HepG2 (cell line): ENCODE data around the gene TMEM165. TPM values are rescaled to one million over a fixed set of nuclear protein-coding genes. Genes with fewer than 3 reads are reported as not detected.
A peak's percentile ranks its signal among the peaks of the same experiment; 100 is the strongest.

ENCODE experiments used
- ATAC-seq: fragments of 200-7000 bp; cut with Tn5 transposase; 3 replicates; pipeline ENCODE4 v1.9.1; 2020; ENCODE audit warnings: mild to moderate bottlenecking, moderate library complexity
- BruUV-seq: library from RNA; stranded (reverse); fragments of 400-500 nt; replicated peaks from 2 replicates; lab custom pipeline; 2021; lab: Mats Ljungman, UMichigan
- CTCF ChIA-PET: fragments of 300-600 bp; formaldehyde crosslinking; extraction: SDS; loops from one replicate; lab custom pipeline; 2021; ENCODE audit warnings: low total read pairs, inconsistent platforms, low intra/inter-chr PET ratio; lab: Yijun Ruan, JAX
- POLR2A ChIA-PET: fragments of 350-600 bp; sonication (Branson Sonifier 250); formaldehyde crosslinking; loops from one replicate; lab custom pipeline; 2020; ENCODE audit warnings: antibody characterized with exemption, inconsistent platforms; lab: Yijun Ruan, JAX
- DNase-seq: peaks from one replicate; pipeline ENCODE4 v3.0.0-alpha.2; 2015; ENCODE audit warnings: low spot score
- FAIRE-seq: peaks from 3 replicates; lab custom pipeline; 2011; peaks lifted over from hg19 to GRCh38; lab: Jason Lieb, UNC
- H2AFZ ChIP-seq: one replicate; pipeline ENCODE4 v1.6.1; 2011; ENCODE audit warnings: low read length, inconsistent platforms
- H3K27ac ChIP-seq: fragments of 300-600 bp; 3 replicates; pipeline ENCODE4 v1.8.0; 2011; ENCODE audit warnings: mixed run types, mild to moderate bottlenecking, mixed read lengths, low read length, inconsistent platforms; ENCODE audit not compliant: insufficient read depth; ENCODE audit errors: extremely low read length
- H3K27me3 ChIP-seq, 2 experiments: fragments of 200-600 bp in 1 of 2; 2 replicates in 1 of 2; 3 replicates in 1 of 2; pipeline versions ENCODE4 v1.6.0 to v1.8.0; 2011; ENCODE audit warnings: low read length in 2 of 2, mild to moderate bottlenecking in 2 of 2, moderate library complexity in 2 of 2, inconsistent platforms in 1 of 2; ENCODE audit not compliant: insufficient read depth in 2 of 2, control insufficient read depth in 1 of 2
- H3K36me3 ChIP-seq, 2 experiments: fragments of 200-600 bp in 1 of 2; replicated peaks in 1 of 2; 2 replicates in 1 of 2; 3 replicates in 1 of 2; pipeline versions ENCODE4 v1.5.1 to v1.8.0; 2011; ENCODE audit warnings: low read length in 2 of 2, inconsistent platforms in 1 of 2; ENCODE audit not compliant: insufficient read depth in 2 of 2, control insufficient read depth in 1 of 2
- H3K4me1 ChIP-seq: 2 replicates; pipeline ENCODE4 v1.5.1; 2012; ENCODE audit warnings: low read length, inconsistent platforms; ENCODE audit not compliant: insufficient read depth
- H3K4me2 ChIP-seq: 2 replicates; pipeline ENCODE4 v1.6.0; 2011; ENCODE audit warnings: low read depth, low read length, inconsistent platforms
- H3K4me3 ChIP-seq, 3 experiments: fragments of 200-600 bp in 1 of 3; sonication (generic), shearing (Covaris generic) in 1 of 3; replicated peaks in 1 of 3; 2 replicates each; pipeline ENCODE4 v1.5.1; 2011 to 2016; ENCODE audit warnings: low read length in 3 of 3, inconsistent platforms in 2 of 3, low read depth in 2 of 3, mild to moderate bottlenecking in 2 of 3, control low read depth in 1 of 3, mixed read lengths in 1 of 3; ENCODE audit not compliant: insufficient read depth in 1 of 3
- H3K79me2 ChIP-seq: one replicate; pipeline ENCODE4 v1.6.1; 2011; ENCODE audit warnings: low read length, inconsistent platforms; ENCODE audit not compliant: insufficient read depth
- H3K9ac ChIP-seq: 2 replicates; pipeline ENCODE4 v1.6.0; 2011; ENCODE audit warnings: mild to moderate bottlenecking, low read depth, low read length, inconsistent platforms; ENCODE audit not compliant: insufficient read depth
- H3K9me3 ChIP-seq: 2 replicates; pipeline ENCODE4 v1.5.1; 2012; ENCODE audit warnings: mild to moderate bottlenecking, low read length
- H4K20me1 ChIP-seq: 2 replicates; pipeline ENCODE4 v1.6.0; 2011; ENCODE audit warnings: inconsistent platforms, mild to moderate bottlenecking, low read length, moderate library complexity; ENCODE audit not compliant: insufficient read depth
- FOSL2 ChIP-seq: sonication (generic); formaldehyde crosslinking; IDR thresholded peaks from 2 replicates; pipeline ENCODE4 v1.4.0; 2020; ENCODE audit warnings: missing genetic modification reagents
- FOXP4 ChIP-seq: sonication (generic); formaldehyde crosslinking; IDR thresholded peaks from 2 replicates; pipeline ENCODE4 v1.4.0; 2020; ENCODE audit warnings: missing genetic modification reagents
- KLF9 ChIP-seq: IDR thresholded peaks from 2 replicates; pipeline ENCODE4 v1.6.1; 2016; ENCODE audit warnings: low read depth
- ZBTB44 ChIP-seq: sonication (generic); formaldehyde crosslinking; IDR thresholded peaks from 2 replicates; pipeline ENCODE4 v1.4.0; 2020; ENCODE audit warnings: missing genetic modification reagents
- ZNF142 ChIP-seq: sonication (generic); formaldehyde crosslinking; IDR thresholded peaks from 2 replicates; pipeline ENCODE4 v1.4.0; 2020; ENCODE audit warnings: missing genetic modification reagents
- ZNF550 ChIP-seq: sonication (generic); formaldehyde crosslinking; IDR thresholded peaks from 2 replicates; pipeline ENCODE4 v1.4.0; 2020; ENCODE audit warnings: mild to moderate bottlenecking, missing genetic modification reagents, borderline replicate concordance
- WGBS: methylation state at CpG from one replicate; pipeline ENCODE4 v1.1.6; 2017; ENCODE audit warnings: low lambda C conversion rate; 5-methylcytosine and 5-hydroxymethylcytosine counted together
- in situ Hi-C: cut with HindIII; loops from 2 replicates; pipeline ENCODE4 v1.10.0; 2017; ENCODE audit warnings: low pct_unique_long_range_greater_than_20kb; ENCODE audit not compliant: extremely low pct_ligation_motif_present
- intact Hi-C: fragments of 100-400 bp; cut with micrococcal nuclease; formaldehyde crosslinking; loops from one replicate; pipeline ENCODE4 v1.10.0; 2022; ENCODE audit not compliant: unreplicated experiment
- polyA plus RNA-seq, 8 experiments: library from polyadenylated mRNA; depleted of rRNA in 3 of 8; stranded (reverse) in 7 of 8; unstranded in 1 of 8; fragments of >200 nt; fragmentation: Illumina TruSeq in 4 of 8; extraction: Trizol in 4 of 8; gene quantifications; 2 replicates each; pipeline versions ENCODE4 v1.2.1 to v1.2.3, GENCODE V29; 2011 to 2016; ENCODE audit warnings: low read depth in 4 of 8, missing spikeins in 1 of 8, mixed read lengths in 1 of 8; ENCODE audit not compliant: insufficient read depth in 1 of 8
- total RNA-seq, 5 experiments: library from RNA; depleted of rRNA; stranded (reverse); fragments of >200 nt; fragmentation: Illumina TruSeq; extraction: Trizol; gene quantifications; 2 replicates each; pipeline ENCODE4 v1.2.3, GENCODE V29; 2016; ENCODE audit warnings: low read depth in 1 of 5
- TF ChIP-seq, protein P1 (sequence below): sonication (generic); formaldehyde crosslinking; IDR thresholded peaks from 2 replicates; pipeline ENCODE4 v1.4.0; 2020; ENCODE audit warnings: missing genetic modification reagents

The TMEM165 gene
- total and polyA plus RNA-seq, 2 of the 13 experiments (the other 11 are each of a cell fraction or from before 2014, with no cell fraction given) = 54.6 to 103 TPM

DNA sequence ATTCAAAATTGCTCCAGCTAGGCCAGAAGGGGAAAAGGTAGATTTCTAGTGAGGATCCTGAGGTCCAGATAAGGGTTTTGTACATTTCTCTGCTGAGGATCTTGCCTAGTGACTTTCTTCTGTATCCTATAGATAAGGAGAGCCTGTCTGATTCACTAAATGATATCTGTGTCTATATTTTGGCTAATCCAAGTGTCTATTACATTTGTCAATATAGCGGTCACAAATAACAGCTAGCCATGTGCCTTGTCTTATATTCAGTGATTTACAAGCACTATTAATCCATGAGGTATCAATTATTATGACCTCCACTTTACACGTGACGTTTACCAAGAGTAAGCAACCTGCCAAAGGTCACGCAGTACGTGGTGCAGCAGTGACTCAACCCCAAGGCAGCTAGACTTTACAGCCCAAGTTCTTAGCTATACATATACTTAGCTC is 41.6 kb downstream of the TMEM165 start (continued):
- TF ChIP-seq FOSL2 (peak; percentile 72), ZNF142 (CRISPR knock-in tag) (no peak), FOXP4 (no peak), ZNF550 (CRISPR knock-in tag) (no peak)
- TF ChIP-seq, all 625 proteins: peak for 4

DNA sequence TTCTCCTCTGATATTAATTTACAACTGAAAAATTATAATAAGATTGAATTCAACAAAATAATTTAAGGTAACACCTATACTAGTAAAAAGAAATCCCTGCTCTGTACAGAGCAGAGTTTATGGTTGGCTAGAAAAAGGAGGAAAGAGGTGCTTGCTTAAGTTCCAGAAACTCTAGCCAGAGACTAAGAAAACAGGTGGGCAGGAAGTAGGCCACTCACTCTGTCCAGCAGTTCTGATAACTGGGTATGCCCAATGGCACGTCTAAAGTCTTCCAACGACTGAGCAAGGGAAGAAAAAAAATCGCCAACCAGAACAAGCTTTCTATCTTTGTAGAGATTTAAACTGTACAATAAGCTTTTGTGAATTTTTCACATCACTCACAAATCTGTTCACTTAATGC is 42.1 kb downstream of the TMEM165 start:
- BruUV-seq = TSS peak; percentile 13
- DNase-seq (no peak), FAIRE-seq (no peak), ATAC-seq (peak; percentile 22)
- peak overlapping the region; percentile 57 for H3K27ac ChIP-seq
- no peak overlapping the region for H2AFZ ChIP-seq
- H3K79me2 ChIP-seq = no peaks in the 10 kb centered on the region
- peaks cover 7 to 47% of the 10 kb centered on the region in 2 experiments for H3K36me3 ChIP-seq
- H3K9ac ChIP-seq = no peak overlapping the region
- intact Hi-C loops = no loop called here
- H3K27me3 ChIP-seq = no peaks in the 10 kb centered on the region
- ChIA-PET POLR2A (interaction anchor here (0.6 to 2.1 kb wide), 4 partner anchors 43 to 108 kb away, joined by 3 to 10 read pairs (median 6); partner anchors contain the start of genes CLOCK, SRD5A3 and TMEM165), CTCF (no interaction called here)
- no peaks in the 10 kb centered on the region for H3K9me3 ChIP-seq
- H4K20me1 ChIP-seq = no peaks in the 10 kb centered on the region
- WGBS = 85% methylated on average over 3 of the region's 3 CpGs
- in situ Hi-C loops = no loop called here
- H3K4me2 ChIP-seq = no peak overlapping the region
- no peak overlapping the region for H3K4me3 ChIP-seq
- peaks cover 28% of the 10 kb centered on the region for H3K4me1 ChIP-seq
- TF ChIP-seq, protein P1, sequence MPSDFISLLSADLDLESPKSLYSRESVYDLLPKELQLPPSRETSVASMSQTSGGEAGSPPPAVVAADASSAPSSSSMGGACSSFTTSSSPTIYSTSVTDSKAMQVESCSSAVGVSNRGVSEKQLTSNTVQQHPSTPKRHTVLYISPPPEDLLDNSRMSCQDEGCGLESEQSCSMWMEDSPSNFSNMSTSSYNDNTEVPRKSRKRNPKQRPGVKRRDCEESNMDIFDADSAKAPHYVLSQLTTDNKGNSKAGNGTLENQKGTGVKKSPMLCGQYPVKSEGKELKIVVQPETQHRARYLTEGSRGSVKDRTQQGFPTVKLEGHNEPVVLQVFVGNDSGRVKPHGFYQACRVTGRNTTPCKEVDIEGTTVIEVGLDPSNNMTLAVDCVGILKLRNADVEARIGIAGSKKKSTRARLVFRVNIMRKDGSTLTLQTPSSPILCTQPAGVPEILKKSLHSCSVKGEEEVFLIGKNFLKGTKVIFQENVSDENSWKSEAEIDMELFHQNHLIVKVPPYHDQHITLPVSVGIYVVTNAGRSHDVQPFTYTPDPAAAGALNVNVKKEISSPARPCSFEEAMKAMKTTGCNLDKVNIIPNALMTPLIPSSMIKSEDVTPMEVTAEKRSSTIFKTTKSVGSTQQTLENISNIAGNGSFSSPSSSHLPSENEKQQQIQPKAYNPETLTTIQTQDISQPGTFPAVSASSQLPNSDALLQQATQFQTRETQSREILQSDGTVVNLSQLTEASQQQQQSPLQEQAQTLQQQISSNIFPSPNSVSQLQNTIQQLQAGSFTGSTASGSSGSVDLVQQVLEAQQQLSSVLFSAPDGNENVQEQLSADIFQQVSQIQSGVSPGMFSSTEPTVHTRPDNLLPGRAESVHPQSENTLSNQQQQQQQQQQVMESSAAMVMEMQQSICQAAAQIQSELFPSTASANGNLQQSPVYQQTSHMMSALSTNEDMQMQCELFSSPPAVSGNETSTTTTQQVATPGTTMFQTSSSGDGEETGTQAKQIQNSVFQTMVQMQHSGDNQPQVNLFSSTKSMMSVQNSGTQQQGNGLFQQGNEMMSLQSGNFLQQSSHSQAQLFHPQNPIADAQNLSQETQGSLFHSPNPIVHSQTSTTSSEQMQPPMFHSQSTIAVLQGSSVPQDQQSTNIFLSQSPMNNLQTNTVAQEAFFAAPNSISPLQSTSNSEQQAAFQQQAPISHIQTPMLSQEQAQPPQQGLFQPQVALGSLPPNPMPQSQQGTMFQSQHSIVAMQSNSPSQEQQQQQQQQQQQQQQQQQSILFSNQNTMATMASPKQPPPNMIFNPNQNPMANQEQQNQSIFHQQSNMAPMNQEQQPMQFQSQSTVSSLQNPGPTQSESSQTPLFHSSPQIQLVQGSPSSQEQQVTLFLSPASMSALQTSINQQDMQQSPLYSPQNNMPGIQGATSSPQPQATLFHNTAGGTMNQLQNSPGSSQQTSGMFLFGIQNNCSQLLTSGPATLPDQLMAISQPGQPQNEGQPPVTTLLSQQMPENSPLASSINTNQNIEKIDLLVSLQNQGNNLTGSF = no peak
- TF ChIP-seq KLF9 (CRISPR knock-in tag) = no peak
- TF ChIP-seq ZBTB44 = no peak
